OCI-LY3 (cell line): ENCODE data around the gene REX1BD.

Experiments used
- H2AFZ ChIP-seq: fragments of 200-600, 300-600 bp; shearing (Covaris generic); 2 replicates; pipeline ENCODE4 v1.6.0; 2014; ENCODE audit warnings: antibody characterized with exemption, low read depth, low read length
- H3K27ac ChIP-seq: fragments of 200-600, 300-600 bp; sonication (generic); 2 replicates; pipeline ENCODE4 v1.5.1; 2014; ENCODE audit warnings: mild to moderate bottlenecking, low read length, moderate library complexity, mixed read lengths
- H3K27me3 ChIP-seq: fragments of 200-600, 300-600 bp; sonication (generic); 2 replicates; pipeline ENCODE4 v1.6.1; 2014; ENCODE audit warnings: low read depth, low read length, mixed read lengths
- H3K36me3 ChIP-seq: fragments of 200-600, 300-600 bp; sonication (generic); replicated peaks from 2 replicates; pipeline ENCODE3; 2014; ENCODE audit warnings: low read depth, low read length, mixed read lengths
- H3K4me1 ChIP-seq: fragments of 300-600, 200-600 bp; sonication (generic); 2 replicates; pipeline ENCODE4 v1.6.1; 2014; ENCODE audit warnings: low read length, mixed read lengths
- H3K4me2 ChIP-seq: fragments of 200-600, 300-600 bp; sonication (generic); 2 replicates; pipeline ENCODE4 v1.6.1; 2014; ENCODE audit warnings: low read length, mixed read lengths
- H3K4me3 ChIP-seq: fragments of 300-600, 200-600 bp; sonication (generic); 2 replicates; pipeline ENCODE4 v1.5.1; 2014; ENCODE audit warnings: antibody characterized with exemption, mild to moderate bottlenecking, low read length, moderate library complexity
- H3K79me2 ChIP-seq: fragments of 300-600, 200-600 bp; shearing (Covaris generic); 2 replicates; pipeline ENCODE4 v1.6.1; 2014; ENCODE audit warnings: mild to moderate bottlenecking, low read length, mixed read lengths
- H3K9ac ChIP-seq: fragments of 300-600, 200-600 bp; shearing (Covaris generic); 2 replicates; pipeline ENCODE4 v1.6.0; 2014; ENCODE audit warnings: mild to moderate bottlenecking, low read length, moderate library complexity
- H3K9me3 ChIP-seq: fragments of 200-600, 300-600 bp; shearing (Covaris generic); 2 replicates; pipeline ENCODE4 v1.6.1; 2014; ENCODE audit warnings: low read length, mixed read lengths; ENCODE audit not compliant: insufficient read depth
- H4K20me1 ChIP-seq: fragments of 200-600, 300-600 bp; sonication (generic); 2 replicates; pipeline ENCODE4 v1.6.1; 2016; ENCODE audit warnings: low read length, mixed read lengths; ENCODE audit not compliant: insufficient read depth
- EZH2phosphoT487 ChIP-seq: fragments of 200-600 bp; shearing (Covaris generic); IDR thresholded peaks from 2 replicates; pipeline ENCODE4 v1.6.1; 2018; ENCODE audit warnings: antibody characterized with exemption, mixed run types, low read depth
- TF ChIP-seq, protein P1 (sequence below): fragments of 200-600, 300-600 bp; sonication (generic); IDR thresholded peaks from 2 replicates; pipeline ENCODE4 v1.5.1; 2014; ENCODE audit warnings: antibody characterized with exemption, low read length, low read depth

REX1BD gene

DNA sequence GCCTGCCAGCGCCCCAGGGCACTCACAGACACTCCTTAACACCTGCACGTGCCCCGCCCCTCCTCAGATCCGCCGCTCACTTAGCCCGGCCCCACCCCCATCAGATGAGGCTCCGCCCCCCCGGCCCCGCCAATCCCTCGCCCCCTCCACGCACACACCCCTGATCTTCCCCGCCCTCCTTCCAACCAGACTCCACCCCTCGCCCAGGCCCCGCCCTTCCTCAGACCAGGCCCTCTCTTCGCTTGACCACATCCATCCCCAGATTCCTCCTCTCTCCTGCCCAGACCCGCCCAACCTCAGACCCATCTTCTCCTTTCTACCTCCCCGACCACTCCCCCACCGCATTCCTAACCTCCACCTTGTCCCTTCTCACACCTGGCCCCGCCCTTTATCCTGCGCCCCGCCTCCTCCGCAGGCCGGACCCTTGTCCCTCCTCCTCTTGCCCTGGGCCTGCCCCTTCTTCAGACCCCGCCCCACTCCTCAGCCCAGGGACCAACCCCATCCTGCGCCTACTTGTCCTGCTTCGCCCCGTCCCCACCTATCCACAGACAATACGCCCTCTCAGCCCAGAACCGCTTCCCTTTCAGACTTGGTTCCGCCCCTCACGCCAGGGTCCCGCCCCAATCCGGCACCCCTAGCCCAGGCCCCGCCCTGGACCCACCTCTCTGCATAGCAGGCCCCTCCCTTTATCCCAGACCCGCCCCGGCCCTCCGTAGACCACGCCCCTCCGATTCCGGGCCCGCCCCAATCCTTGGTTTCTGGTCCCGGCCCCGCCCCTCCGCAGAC is 47.8 kb downstream of the REX1BD start:
- peak overlapping the region; percentile 26 for H3K27ac ChIP-seq

DNA sequence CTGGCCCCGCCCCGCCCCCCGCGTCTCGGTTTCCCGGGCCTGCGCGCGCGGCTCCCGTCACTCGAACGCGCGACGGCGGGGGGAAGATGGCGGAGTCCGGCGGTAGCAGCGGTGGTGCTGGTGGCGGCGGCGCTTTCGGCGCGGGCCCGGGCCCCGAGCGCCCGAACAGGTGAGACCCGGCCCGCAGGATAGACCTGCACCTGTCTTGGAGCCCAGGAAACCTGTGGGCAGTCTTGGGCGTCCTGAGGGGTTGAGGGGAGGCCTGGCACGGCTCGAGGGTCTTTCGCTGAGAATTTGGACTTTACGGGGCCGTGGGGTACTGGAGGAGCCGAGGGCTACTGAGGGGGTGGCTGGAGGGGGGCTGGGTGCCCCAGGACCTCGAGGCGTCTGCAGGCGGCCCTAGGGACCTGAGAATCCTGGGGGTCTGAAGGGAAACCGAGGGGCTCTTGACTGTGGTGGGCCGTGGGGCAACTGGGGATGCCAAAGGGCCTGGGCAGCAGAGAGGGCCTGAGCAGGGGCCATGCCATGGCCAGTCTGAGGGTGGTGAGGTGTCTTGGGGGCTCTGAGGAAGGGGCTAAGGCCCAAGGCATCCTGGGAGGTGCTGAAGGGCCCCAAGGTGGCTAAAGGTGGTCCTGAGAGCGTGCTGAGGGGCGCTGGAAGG is 48.5 kb downstream of the REX1BD start, which contains the start of gene KLHL26:
Gene KLHL26, plus strand, starts transcription at position 60 of the 661 bp plus-strand sequence. Its CDS starts 27 bp downstream, at position 87.
- H2AFZ ChIP-seq: peak within 1 kb of the TSS; percentile 85

More for the DNA sequence above, 47.8 kb downstream of the REX1BD start:
- Histone ChIP-seq H3K27me3 (peaks cover 7% of the 10 kb centered on the region), H3K4me3 (peak overlapping the region; percentile 87), H3K4me1 (peaks cover 15% of the 10 kb centered on the region), H2AFZ (peak overlapping the region; percentile 85), H3K36me3 (no peaks in the 10 kb centered on the region), H3K9ac (peak overlapping the region; percentile 49), H4K20me1 (peaks cover 12% of the 10 kb centered on the region; the same call in 1 of the 2 replicates), H3K9me3 (no peaks in the 10 kb centered on the region), H3K79me2 (peaks cover 33% of the 10 kb centered on the region), H3K4me2 (peak overlapping the region; percentile 78)
- TF ChIP-seq, protein P1, sequence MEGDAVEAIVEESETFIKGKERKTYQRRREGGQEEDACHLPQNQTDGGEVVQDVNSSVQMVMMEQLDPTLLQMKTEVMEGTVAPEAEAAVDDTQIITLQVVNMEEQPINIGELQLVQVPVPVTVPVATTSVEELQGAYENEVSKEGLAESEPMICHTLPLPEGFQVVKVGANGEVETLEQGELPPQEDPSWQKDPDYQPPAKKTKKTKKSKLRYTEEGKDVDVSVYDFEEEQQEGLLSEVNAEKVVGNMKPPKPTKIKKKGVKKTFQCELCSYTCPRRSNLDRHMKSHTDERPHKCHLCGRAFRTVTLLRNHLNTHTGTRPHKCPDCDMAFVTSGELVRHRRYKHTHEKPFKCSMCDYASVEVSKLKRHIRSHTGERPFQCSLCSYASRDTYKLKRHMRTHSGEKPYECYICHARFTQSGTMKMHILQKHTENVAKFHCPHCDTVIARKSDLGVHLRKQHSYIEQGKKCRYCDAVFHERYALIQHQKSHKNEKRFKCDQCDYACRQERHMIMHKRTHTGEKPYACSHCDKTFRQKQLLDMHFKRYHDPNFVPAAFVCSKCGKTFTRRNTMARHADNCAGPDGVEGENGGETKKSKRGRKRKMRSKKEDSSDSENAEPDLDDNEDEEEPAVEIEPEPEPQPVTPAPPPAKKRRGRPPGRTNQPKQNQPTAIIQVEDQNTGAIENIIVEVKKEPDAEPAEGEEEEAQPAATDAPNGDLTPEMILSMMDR: no peak
- TF ChIP-seq EZH2phosphoT487: no peak

DNA sequence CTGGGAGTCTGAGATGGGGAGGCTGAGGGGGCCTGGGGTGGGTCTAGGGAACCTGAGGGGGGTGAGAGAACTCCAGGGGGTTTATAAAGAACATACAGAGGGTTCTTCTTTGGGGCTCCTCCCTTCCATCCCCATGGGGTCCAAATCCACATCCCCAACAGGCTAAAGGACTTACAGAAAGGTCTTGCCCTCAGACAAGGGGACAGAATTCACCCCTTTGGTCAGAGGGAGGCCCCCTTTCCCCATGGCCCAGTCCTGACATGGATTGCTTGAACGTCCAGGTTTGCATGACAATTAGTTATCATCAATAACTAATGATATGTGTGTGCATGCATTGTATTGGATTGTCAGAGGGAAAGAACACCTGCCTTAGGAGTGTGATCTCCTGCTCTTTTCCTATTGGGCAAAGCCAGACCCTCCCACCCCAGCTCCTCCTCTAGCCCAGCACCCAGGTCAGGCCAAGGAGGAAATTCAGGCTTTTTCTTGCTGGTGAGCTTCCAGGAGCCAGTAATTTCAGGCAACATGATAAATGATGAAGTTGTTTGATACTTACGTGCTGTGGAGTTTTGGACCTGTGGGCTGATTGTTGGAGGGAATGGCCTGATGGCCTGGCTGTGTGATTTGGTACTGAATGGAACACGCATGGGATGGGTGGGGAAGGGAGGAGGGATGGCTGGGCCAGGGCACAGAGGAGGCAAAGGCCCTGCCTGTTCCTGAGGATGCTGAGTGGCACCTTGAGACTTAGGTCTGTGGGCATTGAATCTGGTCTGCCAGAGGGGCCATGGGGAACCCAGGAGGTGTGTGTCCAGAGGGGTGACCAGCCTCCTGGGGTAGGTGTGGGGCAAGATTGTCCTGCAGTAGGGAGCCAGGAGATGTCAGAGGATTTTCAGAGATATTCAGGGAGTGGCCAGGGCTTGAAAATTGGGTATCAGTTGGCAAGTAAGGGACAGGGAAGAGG is 49.4 kb downstream of the REX1BD start:
- Histone ChIP-seq H3K9ac (peak overlapping the region; percentile 91), H3K27me3 (peaks cover 7% of the 10 kb centered on the region)

More for the DNA sequence above, 48.5 kb downstream of the REX1BD start, which contains the start of gene KLHL26:
- peak within 1 kb of the TSS; percentile 31 for H3K27ac ChIP-seq
- peaks cover 15% of the 10 kb centered on the region for H3K4me1 ChIP-seq
- peaks cover 37% of the 10 kb centered on the region for H3K79me2 ChIP-seq
- peak within 1 kb of the TSS; percentile 87 for H3K4me3 ChIP-seq
- H3K9me3 ChIP-seq: no peaks in the 10 kb centered on the region
- peak within 1 kb of the TSS; percentile 96 for H3K4me2 ChIP-seq
- no peaks in the 10 kb centered on the region for H3K36me3 ChIP-seq
- no peak for TF ChIP-seq EZH2phosphoT487
- TF ChIP-seq, protein P1: no peak
- H3K27me3 ChIP-seq: peaks cover 7% of the 10 kb centered on the region
- H4K20me1 ChIP-seq: peaks cover 15% of the 10 kb centered on the region; the same call in 1 of the 2 replicates
- H3K9ac ChIP-seq: peak within 1 kb of the TSS; percentile 91

More for the DNA sequence above, 49.4 kb downstream of the REX1BD start:
- Histone ChIP-seq H3K4me1 (peaks cover 15% of the 10 kb centered on the region), H4K20me1 (peaks cover 16% of the 10 kb centered on the region; the same call in 1 of the 2 replicates), H2AFZ (no peak overlapping the region), H3K79me2 (peaks cover 38% of the 10 kb centered on the region), H3K36me3 (no peaks in the 10 kb centered on the region), H3K4me2 (peak overlapping the region; percentile 96), H3K4me3 (peak overlapping the region; percentile 87), H3K9me3 (no peaks in the 10 kb centered on the region), H3K27ac (no peak overlapping the region)
- TF ChIP-seq, protein P1: peak; percentile 15; the same call in 1 of the 2 replicates
- TF ChIP-seq EZH2phosphoT487: no peak
